HG03045 (cell line): Measurements from ENCODE around the gene CNTNAP5.

Experiments
- ATAC-seq: cut with Tn5 transposase; IDR thresholded peaks from one replicate; pipeline ENCODE4 v1.9.1; 2021; ENCODE audit warnings: mild to moderate bottlenecking, moderate library complexity; ENCODE audit not compliant: unreplicated experiment

The CNTNAP5 gene

GRCh38 chr2:124053796-124054195 is 28.7 kb downstream of the CNTNAP5 start:
- ATAC-seq: no peak

- no peak for ATAC-seq
Measured at GRCh38 chr2:124063596-124063995, 38.5 kb downstream of the CNTNAP5 start.

- no peak for ATAC-seq
Measured at GRCh38 chr2:124065636-124066035, 40.5 kb downstream of the CNTNAP5 start.

GRCh38 chr2:124066776-124067175 is 41.7 kb downstream of the CNTNAP5 start:
- ATAC-seq: no peak

GRCh38 chr2:124079045-124079444 is 54.0 kb downstream of the CNTNAP5 start:
- ATAC-seq: no peak

- ATAC-seq: no peak
Measured at GRCh38 chr2:124080281-124081153, 55.4 kb downstream of the CNTNAP5 start.

- no peak for ATAC-seq
Measured at GRCh38 chr2:124081154-124081716, 56.1 kb downstream of the CNTNAP5 start.

- ATAC-seq: no peak
Measured at GRCh38 chr2:124088616-124089015, 63.5 kb downstream of the CNTNAP5 start.

- ATAC-seq: no peak
Measured at GRCh38 chr2:124091721-124092120, 66.6 kb downstream of the CNTNAP5 start.

GRCh38 chr2:124092651-124093050 is 67.6 kb downstream of the CNTNAP5 start:
- ATAC-seq: no peak

- no peak for ATAC-seq
Measured at GRCh38 chr2:124104914-124105313, 79.8 kb downstream of the CNTNAP5 start.

- no peak for ATAC-seq
Measured at GRCh38 chr2:124112206-124112605, 87.1 kb downstream of the CNTNAP5 start.

- no peak for ATAC-seq
Measured at GRCh38 chr2:124112966-124113365, 87.9 kb downstream of the CNTNAP5 start.

GRCh38 chr2:124120246-124120645 is 95.2 kb downstream of the CNTNAP5 start:
- ATAC-seq: no peak

GRCh38 chr2:124121106-124121505 is 96.0 kb downstream of the CNTNAP5 start:
- no peak for ATAC-seq

GRCh38 chr2:124121760-124122275 is 96.7 kb downstream of the CNTNAP5 start:
- no peak for ATAC-seq

GRCh38 chr2:124122340-124122739 is 97.3 kb downstream of the CNTNAP5 start:
- no peak for ATAC-seq

- no peak for ATAC-seq
Measured at GRCh38 chr2:124131276-124131675, 106.2 kb downstream of the CNTNAP5 start.

- no peak for ATAC-seq
Measured at GRCh38 chr2:124136110-124136509, 111.0 kb downstream of the CNTNAP5 start.

- no peak for ATAC-seq
Measured at GRCh38 chr2:124138076-124138475, 113.0 kb downstream of the CNTNAP5 start.

- no peak for ATAC-seq
Measured at GRCh38 chr2:124145982-124146381, 120.9 kb downstream of the CNTNAP5 start.

- ATAC-seq: no peak
Measured at GRCh38 chr2:124147552-124147951, 122.5 kb downstream of the CNTNAP5 start.
